Globus pallidus (tissue), 1 donor: Measurements from ENCODE around the gene RTL3.
"Not testable (repeated sequence)": the region's sequence is repeated elsewhere in the genome, so short reads cannot be mapped to it uniquely, and the experiment has no call there.

Experiments
- DNase-seq: peaks from one replicate; pipeline ENCODE4 v3.0.0-alpha.2; 2015; ENCODE audit warnings: low spot score

Gene RTL3

GRCh38 chrX:78658845-78659744 lies at the start of gene RTL3:
Gene RTL3 (minus strand): TSS chrX:78659328. CDS start chrX:78658420, 908 bp downstream.
- no peak for DNase-seq

- no peak for DNase-seq
These were observed 49.7 kb upstream of the RTL3 start for GRCh38 chrX:78708816-78709215.

GRCh38 chrX:78708262-78708661 lies 49.1 kb upstream of the RTL3 start:
- DNase-seq, result no peak

- DNase-seq, result no peak
These were observed 46.9 kb upstream of the RTL3 start for GRCh38 chrX:78706071-78706470.

- DNase-seq, result no peak
These were observed 34.4 kb upstream of the RTL3 start for GRCh38 chrX:78693536-78693935.

GRCh38 chrX:78693012-78693411 lies 33.9 kb upstream of the RTL3 start:
- no peak for DNase-seq

- no peak for DNase-seq
These were observed 28.5 kb upstream of the RTL3 start for GRCh38 chrX:78687586-78687985.

GRCh38 chrX:78673246-78673645 lies 14.1 kb upstream of the RTL3 start:
- DNase-seq, result no peak

- DNase-seq, result no peak
These were observed 6.2 kb upstream of the RTL3 start for GRCh38 chrX:78665342-78665741.

- DNase-seq, result no peak
These were observed 2.7 kb upstream of the RTL3 start for GRCh38 chrX:78661836-78662235.

- DNase-seq, result no peak
These were observed 827 bp upstream of the RTL3 start for GRCh38 chrX:78659955-78660354.

- DNase-seq, result no peak
These were observed 714 bp downstream of the RTL3 start for GRCh38 chrX:78658414-78658813.

GRCh38 chrX:78655642-78656041 lies 3.5 kb downstream of the RTL3 start:
- no peak for DNase-seq

GRCh38 chrX:78653118-78653822 lies 5.9 kb downstream of the RTL3 start:
- DNase-seq, result no peak

GRCh38 chrX:78650906-78651437 lies 8.2 kb downstream of the RTL3 start:
- DNase-seq, result no peak

GRCh38 chrX:78643874-78644273 lies 15.3 kb downstream of the RTL3 start:
- no peak for DNase-seq

- no peak for DNase-seq
These were observed 16.0 kb downstream of the RTL3 start for GRCh38 chrX:78643096-78643495.

- not testable (repeated sequence) for DNase-seq
These were observed 23.0 kb downstream of the RTL3 start for GRCh38 chrX:78636096-78636495.

- DNase-seq, result no peak
These were observed 33.9 kb downstream of the RTL3 start for GRCh38 chrX:78624962-78625909.

GRCh38 chrX:78624426-78624825 lies 34.7 kb downstream of the RTL3 start:
- no peak for DNase-seq

GRCh38 chrX:78622831-78623230 lies 36.3 kb downstream of the RTL3 start:
- DNase-seq, result no peak

- no peak for DNase-seq
These were observed 39.3 kb downstream of the RTL3 start for GRCh38 chrX:78619834-78620233.
